SK-N-SH (cell line): ENCODE data around the gene SCO2.

Experiments
- EP300 ChIP-seq, 2 experiments: IDR thresholded peaks; 2 replicates each; pipeline versions ENCODE4 v1.4.0 to v1.6.1; 2012; ENCODE audit warnings: borderline replicate concordance in 1 of 2, low read depth in 1 of 2, low read length in 1 of 2
- EZH2phosphoT487 ChIP-seq: fragments of 200-600 bp; sonication (generic); IDR thresholded peaks from 2 replicates; pipeline ENCODE4 v1.6.1; 2017; ENCODE audit warnings: low read depth, mixed run types, mild to moderate bottlenecking, antibody characterized with exemption, moderate library complexity, borderline replicate concordance
- RAD21 ChIP-seq: IDR thresholded peaks from 2 replicates; pipeline ENCODE4 v1.6.1; 2012; ENCODE audit warnings: mild to moderate bottlenecking, low read length
- SMC3 ChIP-seq: IDR thresholded peaks from 2 replicates; pipeline ENCODE4 v1.6.1; 2012; ENCODE audit warnings: low read depth, low read length, improper control_type of control experiment
- TCF12 ChIP-seq: IDR thresholded peaks from 2 replicates; pipeline ENCODE4 v1.4.0; 2012
- TEAD4 ChIP-seq: IDR thresholded peaks from 2 replicates; pipeline ENCODE4 v1.4.0; 2012; ENCODE audit warnings: mild to moderate bottlenecking, borderline replicate concordance; ENCODE audit not compliant: insufficient read depth
- TF ChIP-seq, protein P1 (sequence below): fragments of 150-350 bp; IDR thresholded peaks from 2 replicates; pipeline ENCODE4 v1.6.1; 2017; ENCODE audit warnings: antibody characterized with exemption, low read length, low read depth, borderline replicate concordance
- TF ChIP-seq, protein P2 (sequence below): fragments of 200-600 bp; sonication (generic); IDR thresholded peaks from 2 replicates; pipeline ENCODE4 v1.6.1; 2017; ENCODE audit warnings: antibody characterized with exemption, mild to moderate bottlenecking, moderate library complexity
- TF ChIP-seq, protein P3 (sequence below): IDR thresholded peaks from 2 replicates; pipeline ENCODE4 v1.6.1; 2012; ENCODE audit warnings: mild to moderate bottlenecking, low read depth, low read length, moderate library complexity

GRCh38 chr22:50502628-50503474 is 22.5 kb downstream of the SCO2 start:
- TF ChIP-seq, protein P1, sequence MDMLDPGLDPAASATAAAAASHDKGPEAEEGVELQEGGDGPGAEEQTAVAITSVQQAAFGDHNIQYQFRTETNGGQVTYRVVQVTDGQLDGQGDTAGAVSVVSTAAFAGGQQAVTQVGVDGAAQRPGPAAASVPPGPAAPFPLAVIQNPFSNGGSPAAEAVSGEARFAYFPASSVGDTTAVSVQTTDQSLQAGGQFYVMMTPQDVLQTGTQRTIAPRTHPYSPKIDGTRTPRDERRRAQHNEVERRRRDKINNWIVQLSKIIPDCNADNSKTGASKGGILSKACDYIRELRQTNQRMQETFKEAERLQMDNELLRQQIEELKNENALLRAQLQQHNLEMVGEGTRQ, result no peak
- TF ChIP-seq, protein P2, sequence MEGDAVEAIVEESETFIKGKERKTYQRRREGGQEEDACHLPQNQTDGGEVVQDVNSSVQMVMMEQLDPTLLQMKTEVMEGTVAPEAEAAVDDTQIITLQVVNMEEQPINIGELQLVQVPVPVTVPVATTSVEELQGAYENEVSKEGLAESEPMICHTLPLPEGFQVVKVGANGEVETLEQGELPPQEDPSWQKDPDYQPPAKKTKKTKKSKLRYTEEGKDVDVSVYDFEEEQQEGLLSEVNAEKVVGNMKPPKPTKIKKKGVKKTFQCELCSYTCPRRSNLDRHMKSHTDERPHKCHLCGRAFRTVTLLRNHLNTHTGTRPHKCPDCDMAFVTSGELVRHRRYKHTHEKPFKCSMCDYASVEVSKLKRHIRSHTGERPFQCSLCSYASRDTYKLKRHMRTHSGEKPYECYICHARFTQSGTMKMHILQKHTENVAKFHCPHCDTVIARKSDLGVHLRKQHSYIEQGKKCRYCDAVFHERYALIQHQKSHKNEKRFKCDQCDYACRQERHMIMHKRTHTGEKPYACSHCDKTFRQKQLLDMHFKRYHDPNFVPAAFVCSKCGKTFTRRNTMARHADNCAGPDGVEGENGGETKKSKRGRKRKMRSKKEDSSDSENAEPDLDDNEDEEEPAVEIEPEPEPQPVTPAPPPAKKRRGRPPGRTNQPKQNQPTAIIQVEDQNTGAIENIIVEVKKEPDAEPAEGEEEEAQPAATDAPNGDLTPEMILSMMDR, result no peak
- TF ChIP-seq, protein P3, sequence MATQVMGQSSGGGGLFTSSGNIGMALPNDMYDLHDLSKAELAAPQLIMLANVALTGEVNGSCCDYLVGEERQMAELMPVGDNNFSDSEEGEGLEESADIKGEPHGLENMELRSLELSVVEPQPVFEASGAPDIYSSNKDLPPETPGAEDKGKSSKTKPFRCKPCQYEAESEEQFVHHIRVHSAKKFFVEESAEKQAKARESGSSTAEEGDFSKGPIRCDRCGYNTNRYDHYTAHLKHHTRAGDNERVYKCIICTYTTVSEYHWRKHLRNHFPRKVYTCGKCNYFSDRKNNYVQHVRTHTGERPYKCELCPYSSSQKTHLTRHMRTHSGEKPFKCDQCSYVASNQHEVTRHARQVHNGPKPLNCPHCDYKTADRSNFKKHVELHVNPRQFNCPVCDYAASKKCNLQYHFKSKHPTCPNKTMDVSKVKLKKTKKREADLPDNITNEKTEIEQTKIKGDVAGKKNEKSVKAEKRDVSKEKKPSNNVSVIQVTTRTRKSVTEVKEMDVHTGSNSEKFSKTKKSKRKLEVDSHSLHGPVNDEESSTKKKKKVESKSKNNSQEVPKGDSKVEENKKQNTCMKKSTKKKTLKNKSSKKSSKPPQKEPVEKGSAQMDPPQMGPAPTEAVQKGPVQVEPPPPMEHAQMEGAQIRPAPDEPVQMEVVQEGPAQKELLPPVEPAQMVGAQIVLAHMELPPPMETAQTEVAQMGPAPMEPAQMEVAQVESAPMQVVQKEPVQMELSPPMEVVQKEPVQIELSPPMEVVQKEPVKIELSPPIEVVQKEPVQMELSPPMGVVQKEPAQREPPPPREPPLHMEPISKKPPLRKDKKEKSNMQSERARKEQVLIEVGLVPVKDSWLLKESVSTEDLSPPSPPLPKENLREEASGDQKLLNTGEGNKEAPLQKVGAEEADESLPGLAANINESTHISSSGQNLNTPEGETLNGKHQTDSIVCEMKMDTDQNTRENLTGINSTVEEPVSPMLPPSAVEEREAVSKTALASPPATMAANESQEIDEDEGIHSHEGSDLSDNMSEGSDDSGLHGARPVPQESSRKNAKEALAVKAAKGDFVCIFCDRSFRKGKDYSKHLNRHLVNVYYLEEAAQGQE, result no peak
- TF ChIP-seq SMC3, result no peak
- TF ChIP-seq EZH2phosphoT487, result no peak
- TF ChIP-seq EP300 (IDR thresholded peaks at IDR 0.05; ENCODE audit: borderline replicate concordance in 1 of 2, low read depth in 1 of 2, low read length in 1 of 2), result no peak
- TF ChIP-seq RAD21, result no peak
- TF ChIP-seq TCF12, result no peak
- TF ChIP-seq TEAD4, result no peak
